ENCODE results near the gene PRPF6.

DNA sequence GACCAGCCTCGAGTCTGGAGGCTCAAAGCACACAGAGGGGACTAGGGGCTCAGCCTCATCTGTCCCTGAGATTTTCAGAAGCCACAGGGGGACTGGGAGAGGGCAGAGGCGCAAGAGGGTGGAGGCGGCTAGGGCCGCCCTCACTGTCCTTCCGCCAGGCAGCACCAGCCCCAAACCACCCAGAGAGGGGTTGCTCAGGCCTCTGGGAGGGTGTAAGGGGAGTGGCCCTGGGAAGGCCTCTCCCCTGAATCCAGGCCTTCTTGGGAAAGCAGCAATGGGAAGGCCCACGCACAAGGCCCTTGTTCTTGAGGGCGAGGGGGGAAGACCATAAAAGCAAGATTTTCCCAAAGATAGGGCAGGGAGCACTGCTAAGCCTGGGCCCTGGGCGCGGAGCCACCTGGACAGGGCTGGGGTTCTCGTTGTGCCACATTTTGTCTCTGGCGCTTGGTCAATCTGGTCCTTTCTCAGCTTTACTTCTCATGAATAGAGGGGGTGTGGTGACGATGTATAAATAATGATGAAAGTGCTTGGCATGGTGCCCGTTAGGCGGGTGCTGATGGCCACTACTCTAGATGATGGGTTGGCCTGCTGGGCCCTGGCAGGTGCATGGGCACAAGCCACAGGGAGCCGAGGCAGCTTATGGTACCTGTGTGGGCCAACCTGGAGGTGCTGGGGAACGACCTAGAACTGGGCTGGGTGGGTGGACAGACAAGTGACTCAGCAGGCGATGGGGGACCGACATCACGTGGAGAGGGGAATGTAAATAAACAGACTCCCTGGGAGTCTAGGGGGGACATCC is 6.3 kb upstream of the PRPF6 start:
- TF ChIP-seq EZH2 (IDR thresholded peaks at IDR 0.05; ENCODE audit: insufficient read depth, poor library complexity, severe bottlenecking) (no peak), EZH2phosphoT487 (IDR thresholded peaks at IDR 0.05; ENCODE audit: insufficient read depth, low read depth) (no peak)
